Heart right ventricle (tissue), 16 donors: ENCODE data around the gene GCK. TPM values are rescaled to one million over a fixed set of nuclear protein-coding genes. Genes with fewer than 3 reads are reported as not detected.

Experiments
- ATAC-seq, 8 donors: fragments of 200-7000 bp; cut with Tn5 transposase; one replicate each; pipeline ENCODE4 v1.9.1; 2020; ENCODE audit warnings: mild to moderate bottlenecking in 8 of 8, moderate library complexity in 8 of 8, moderate number of reproducible peaks in 1 of 8
- DNase-seq, 2 donors: peaks; one replicate each; pipeline ENCODE4 v3.0.0-alpha.2; 2020
- H3K27ac ChIP-seq, 10 donors: fragments of 200-600 bp; sonication (generic) in 2 of 10; one replicate each; pipeline versions ENCODE4 v1.5.0 to v1.8.0; 2020 to 2022; ENCODE audit warnings: mild to moderate bottlenecking in 3 of 10
- H3K27me3 ChIP-seq, 7 donors: fragments of 200-600 bp; one replicate each; pipeline ENCODE4 v1.8.0; 2021 to 2022; ENCODE audit warnings: mild to moderate bottlenecking in 2 of 7
- H3K36me3 ChIP-seq, 9 donors: fragments of 200-600 bp; sonication (generic) in 1 of 9; one replicate each; pipeline versions ENCODE4 v1.5.0 to v1.8.0; 2020 to 2022; ENCODE audit warnings: mild to moderate bottlenecking in 2 of 9
- H3K4me1 ChIP-seq, 9 donors: fragments of 200-600 bp; sonication (generic) in 1 of 9; one replicate each; pipeline versions ENCODE4 v1.5.0 to v1.8.0; 2020 to 2022; ENCODE audit warnings: mild to moderate bottlenecking in 4 of 9
- H3K4me3 ChIP-seq, 10 donors: fragments of 200-600 bp; sonication (generic) in 2 of 10; one replicate each; pipeline versions ENCODE4 v1.5.0 to v1.8.0; 2020 to 2022; ENCODE audit warnings: mild to moderate bottlenecking in 7 of 10, moderate library complexity in 2 of 10
- H3K9me3 ChIP-seq, 11 donors: fragments of 200-600 bp in 10 of 11; sonication (generic) in 2 of 11; one replicate each; pipeline versions ENCODE4 v1.5.0 to v1.8.0; 2013 to 2022; ENCODE audit warnings: mild to moderate bottlenecking in 2 of 11, control low read depth in 1 of 11, moderate library complexity in 1 of 11
- CTCF ChIP-seq, 9 donors: fragments of 200-600 bp; sonication (generic) in 2 of 9; IDR thresholded peaks; one replicate each; pipeline versions ENCODE4 v1.5.0 to v1.8.0; 2021 to 2022; ENCODE audit warnings: antibody characterized with exemption in 9 of 9, mild to moderate bottlenecking in 5 of 9, moderate library complexity in 1 of 9
- WGBS, 2 donors: extraction: QIAGEN DNeasy Blood & Tissue Kit; methylation state at CpG; one replicate each; pipeline ENCODE4 v1.1.7; 2013; ENCODE audit warnings: inconsistent platforms in 1 of 2; 5-methylcytosine and 5-hydroxymethylcytosine counted together
- intact Hi-C, 10 donors: fragments of 100-400 bp; cut with DNase I; formaldehyde crosslinking; loops; one replicate each; pipeline versions ENCODE4 v1.11.1 to v1.14.2; 2022
- polyA plus RNA-seq, 2 donors: library from polyadenylated mRNA; stranded (reverse); fragments of 200-250 nt; gene quantifications; one replicate each; pipeline ENCODE4 v1.2.3, GENCODE V29; 2013
- total RNA-seq, 10 donors: library from RNA; stranded (reverse); fragmentation: NEBNext Ultra II Directional in 3 of 10; extraction: Animal tissue kit (Norgen Biotek cat#: 25700) in 3 of 10; gene quantifications; one replicate each; pipeline versions ENCODE4 v1.2.1 to v1.2.4, GENCODE V29; 2021 to 2023
- donor health status: Arrhythmogenic right ventricular cardiomyopathy.
- donor health status: ischemic (EF 13 %, LVEDD 7.1; RV severe dilation, severe dysfunction).
- donor health status: healthy with polysubstance abuse.
- donor health status: DM: no; HTN: yes; CAD: no.
- donor health status: DM: no; HTN: no; CAD: no.
- donor health status: ischemic (EF 25% LVEDD 6.9; RV normal size, moderate dysfunction).
- donor health status: ischemic (EF 25% LVEDD 5.7; RV mildly dilated, moderate dysfunction).
- donor health status: healthy.
- donor health status: DM: yes; HTN: yes; CAD: no.
- donor health status: Ischemic cardiomyopathy.
- donor health status: ischemic (EF 35%, LVEDD 5.7; RV mildly dilated, moderate dysfunction).
- donor health status: nonischemic (EF 11% LVEDD 7.7; RV severe dilation, severe dysfunction).
- donor health status: DM: yes; HTN: yes; CAD: no.
- donor health status: PGD.
- donor health status: ischemic (EF 29% LVEDD 5.4; RV normal size, mild dysfunction).
- donor health status: nonischemic (EF 23%, LVEDD 6.1; RV moderate dilation, normal function).

Gene GCK
- total and polyA plus RNA-seq, 12 donors = 0.50 to 6.0 (median 1.5) TPM

GRCh38 chr7:44114586-44115310 is 74.5 kb downstream of the GCK start:
- Histone ChIP-seq H3K4me3 (no peak overlapping the region), H3K36me3 (peaks cover 0 to 87% (median 3%) of the 10 kb centered on the region in 9 donors), H3K27me3 (no peaks in the 10 kb centered on the region), H3K9me3 (no peaks in the 10 kb centered on the region), H3K27ac (peak overlapping the region in 6 of 10 donors; percentile 19 to 76 (median 48)), H3K4me1 (peaks cover 3 to 37% (median 11%) of the 10 kb centered on the region in 9 donors)
- TF ChIP-seq CTCF (IDR thresholded peaks at IDR 0.05) = no peak
- peak; percentile 46 to 92 (median 80) for ATAC-seq
- 69 to 71% methylated on average over 12 of the region's 12 CpGs for WGBS, 2 donors
- DNase-seq = peak; percentile 69 to 79
- intact Hi-C loops = loop anchor here in 1 of 10 donors (5.0 kb wide), 1 partner anchor 32 kb away; the partner anchor contains the start of gene POLM

- 90 to 93% methylated on average over 24 of the region's 24 CpGs for WGBS, 2 donors
- no peak for TF ChIP-seq CTCF (IDR thresholded peaks at IDR 0.05)
- ATAC-seq (no peak), DNase-seq (no peak)
- Histone ChIP-seq H3K9me3 (no peaks in the 10 kb centered on the region), H3K27ac (peak overlapping the region in 6 of 10 donors; percentile 19 to 76 (median 48)), H3K4me1 (peaks cover 0 to 29% (median 11%) of the 10 kb centered on the region in 9 donors), H3K4me3 (no peak overlapping the region), H3K27me3 (no peaks in the 10 kb centered on the region), H3K36me3 (peaks cover 0 to 86% (median 3%) of the 10 kb centered on the region in 9 donors)
- intact Hi-C loops = no loop called here
Measured at GRCh38 chr7:44113764-44114354, 75.4 kb downstream of the GCK start.

GRCh38 chr7:44112997-44113763 is 76.1 kb downstream of the GCK start:
- DNase-seq (no peak), ATAC-seq (no peak)
- Histone ChIP-seq H3K36me3 (peaks cover 0 to 88% (median 3%) of the 10 kb centered on the region in 9 donors), H3K27me3 (no peaks in the 10 kb centered on the region), H3K9me3 (no peaks in the 10 kb centered on the region), H3K4me3 (no peak overlapping the region), H3K27ac (no peak overlapping the region), H3K4me1 (peaks cover 0 to 29% (median 11%) of the 10 kb centered on the region in 9 donors)
- intact Hi-C loops = no loop called here
- WGBS, 2 donors = 88 to 90% methylated on average over 33 to 34 of the region's 34 CpGs
- TF ChIP-seq CTCF (IDR thresholded peaks at IDR 0.05) = no peak
